ENCODE measurements around the gene FAM110C. TPM values are rescaled to one million over a fixed set of nuclear protein-coding genes. Genes with fewer than 3 reads are reported as not detected.

The FAM110C gene
- total and polyA plus RNA-seq, 9 of the 15 experiments (the other 6 are each of a cell fraction or from before 2014, with no cell fraction given) = not detected

DNA sequence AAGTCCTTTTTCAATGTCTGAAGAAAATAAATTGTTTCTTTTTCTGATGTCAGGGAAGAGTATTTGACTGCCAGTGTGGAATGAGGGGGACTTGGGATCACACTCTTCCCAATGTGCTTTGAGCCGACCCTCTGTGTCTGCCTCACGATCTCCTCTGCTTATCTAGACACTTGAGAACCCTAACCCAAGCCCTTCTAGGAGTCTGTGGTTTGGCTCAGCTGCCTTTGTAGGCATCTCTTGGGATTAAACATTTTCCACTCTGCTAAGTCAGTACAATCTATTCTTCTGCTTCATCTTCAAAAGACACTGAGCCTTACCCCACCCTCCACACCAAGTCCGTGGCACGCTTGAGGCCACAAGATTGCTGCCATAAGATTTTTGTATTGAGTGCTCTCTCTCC is 19.4 kb downstream of the FAM110C start:
- H3K4me1 ChIP-seq (replicated peaks in 1 of 2; ENCODE audit: control insufficient read depth in 2 of 2, insufficient read depth in 2 of 2, low read length in 2 of 2) = no peaks in the 10 kb centered on the region
- no peaks in the 10 kb centered on the region for H3K9me1 ChIP-seq (ENCODE audit: control insufficient read depth, insufficient read depth, low read length)
- CTCF ChIA-PET (ENCODE audit: low intra/inter-chr PET ratio) = no interaction called here
- TF ChIP-seq, protein P1, sequence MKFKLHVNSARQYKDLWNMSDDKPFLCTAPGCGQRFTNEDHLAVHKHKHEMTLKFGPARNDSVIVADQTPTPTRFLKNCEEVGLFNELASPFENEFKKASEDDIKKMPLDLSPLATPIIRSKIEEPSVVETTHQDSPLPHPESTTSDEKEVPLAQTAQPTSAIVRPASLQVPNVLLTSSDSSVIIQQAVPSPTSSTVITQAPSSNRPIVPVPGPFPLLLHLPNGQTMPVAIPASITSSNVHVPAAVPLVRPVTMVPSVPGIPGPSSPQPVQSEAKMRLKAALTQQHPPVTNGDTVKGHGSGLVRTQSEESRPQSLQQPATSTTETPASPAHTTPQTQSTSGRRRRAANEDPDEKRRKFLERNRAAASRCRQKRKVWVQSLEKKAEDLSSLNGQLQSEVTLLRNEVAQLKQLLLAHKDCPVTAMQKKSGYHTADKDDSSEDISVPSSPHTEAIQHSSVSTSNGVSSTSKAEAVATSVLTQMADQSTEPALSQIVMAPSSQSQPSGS (CRISPR knock-in tag; IDR thresholded peaks at IDR 0.05) = no peak
- TF ChIP-seq, protein P2, sequence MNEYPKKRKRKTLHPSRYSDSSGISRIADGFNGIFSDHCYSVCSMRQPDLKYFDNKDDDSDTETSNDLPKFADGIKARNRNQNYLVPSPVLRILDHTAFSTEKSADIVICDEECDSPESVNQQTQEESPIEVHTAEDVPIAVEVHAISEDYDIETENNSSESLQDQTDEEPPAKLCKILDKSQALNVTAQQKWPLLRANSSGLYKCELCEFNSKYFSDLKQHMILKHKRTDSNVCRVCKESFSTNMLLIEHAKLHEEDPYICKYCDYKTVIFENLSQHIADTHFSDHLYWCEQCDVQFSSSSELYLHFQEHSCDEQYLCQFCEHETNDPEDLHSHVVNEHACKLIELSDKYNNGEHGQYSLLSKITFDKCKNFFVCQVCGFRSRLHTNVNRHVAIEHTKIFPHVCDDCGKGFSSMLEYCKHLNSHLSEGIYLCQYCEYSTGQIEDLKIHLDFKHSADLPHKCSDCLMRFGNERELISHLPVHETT (CRISPR knock-in tag; conservative IDR thresholded peaks at IDR 0.05 in 1 of 2, IDR thresholded peaks at IDR 0.05 in 1 of 2) = no peak
- TF ChIP-seq ZNF431 (CRISPR knock-in tag; IDR thresholded peaks at IDR 0.05) = no peak
- no peak for TF ChIP-seq ZNF165 (CRISPR knock-in tag; IDR thresholded peaks at IDR 0.05; ENCODE audit: borderline replicate concordance)
- TF ChIP-seq NR2F6 (CRISPR knock-in tag; IDR thresholded peaks at IDR 0.05) = no peak
- TF ChIP-seq, protein P3, sequence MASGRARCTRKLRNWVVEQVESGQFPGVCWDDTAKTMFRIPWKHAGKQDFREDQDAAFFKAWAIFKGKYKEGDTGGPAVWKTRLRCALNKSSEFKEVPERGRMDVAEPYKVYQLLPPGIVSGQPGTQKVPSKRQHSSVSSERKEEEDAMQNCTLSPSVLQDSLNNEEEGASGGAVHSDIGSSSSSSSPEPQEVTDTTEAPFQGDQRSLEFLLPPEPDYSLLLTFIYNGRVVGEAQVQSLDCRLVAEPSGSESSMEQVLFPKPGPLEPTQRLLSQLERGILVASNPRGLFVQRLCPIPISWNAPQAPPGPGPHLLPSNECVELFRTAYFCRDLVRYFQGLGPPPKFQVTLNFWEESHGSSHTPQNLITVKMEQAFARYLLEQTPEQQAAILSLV (tag; IDR thresholded peaks at IDR 0.05) = no peak
- TF ChIP-seq, protein P4, sequence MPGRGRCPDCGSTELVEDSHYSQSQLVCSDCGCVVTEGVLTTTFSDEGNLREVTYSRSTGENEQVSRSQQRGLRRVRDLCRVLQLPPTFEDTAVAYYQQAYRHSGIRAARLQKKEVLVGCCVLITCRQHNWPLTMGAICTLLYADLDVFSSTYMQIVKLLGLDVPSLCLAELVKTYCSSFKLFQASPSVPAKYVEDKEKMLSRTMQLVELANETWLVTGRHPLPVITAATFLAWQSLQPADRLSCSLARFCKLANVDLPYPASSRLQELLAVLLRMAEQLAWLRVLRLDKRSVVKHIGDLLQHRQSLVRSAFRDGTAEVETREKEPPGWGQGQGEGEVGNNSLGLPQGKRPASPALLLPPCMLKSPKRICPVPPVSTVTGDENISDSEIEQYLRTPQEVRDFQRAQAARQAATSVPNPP (IDR thresholded peaks at IDR 0.05; ENCODE audit: borderline replicate concordance, insufficient read depth, insufficient read length) = no peak
- no peak for TF ChIP-seq MCM5 (IDR thresholded peaks at IDR 0.05; ENCODE audit: low read depth)
- TF ChIP-seq ZSCAN29 (IDR thresholded peaks at IDR 0.05) = no peak
- TF ChIP-seq SMAD1 (IDR thresholded peaks at IDR 0.05; ENCODE audit: low read depth, low read length, partially characterized antibody) = no peak
- no peak for TF ChIP-seq ZNF311 (CRISPR knock-in tag; IDR thresholded peaks at IDR 0.05)
- TF ChIP-seq ATF1 (CRISPR knock-in tag; IDR thresholded peaks at IDR 0.05) = no peak
- no peak for TF ChIP-seq ATF1 (tag; IDR thresholded peaks at IDR 0.05)
- no peak for TF ChIP-seq FOXA3 (CRISPR knock-in tag; conservative IDR thresholded peaks at IDR 0.05 in 1 of 2, IDR thresholded peaks at IDR 0.05 in 1 of 2)
- no peak for TF ChIP-seq ZBTB1 (CRISPR knock-in tag; IDR thresholded peaks at IDR 0.05; ENCODE audit: borderline replicate concordance, low read depth)
- TF ChIP-seq ZNF764 (CRISPR knock-in tag; IDR thresholded peaks at IDR 0.05; ENCODE audit: low read depth) = no peak
- TF ChIP-seq KAT8 (IDR thresholded peaks at IDR 0.05; ENCODE audit: low read depth) = no peak
- TF ChIP-seq POLR2B (IDR thresholded peaks at IDR 0.05; ENCODE audit: low read depth, partially characterized antibody) = no peak
- no peak for TF ChIP-seq ZNF644 (tag; IDR thresholded peaks at IDR 0.05; ENCODE audit: low read depth)
- in situ Hi-C loops (cut with MboI) = no loop called here
- H3K27ac ChIP-seq (ENCODE audit: extremely low read depth, low read depth, low read length) = no peak overlapping the region
- H3K36me3 ChIP-seq (ENCODE audit: control insufficient read depth, insufficient read depth, low read length) = no peaks in the 10 kb centered on the region
- 0% methylated on average over 3 of the region's 4 CpGs for WGBS (ENCODE audit: insufficient coverage, low coverage, missing lambda C conversion rate)
- no peaks in the 10 kb centered on the region for H3K27me3 ChIP-seq (ENCODE audit: control insufficient read depth in 2 of 2, insufficient read depth in 2 of 2, low read length in 2 of 2)
- H4K20me1 ChIP-seq (replicated peaks; ENCODE audit: control insufficient read depth, insufficient read depth, low read length) = no peaks in the 10 kb centered on the region
- ATAC-seq (no peak), FAIRE-seq (no peak), DNase-seq (ENCODE audit: extremely low read depth in 1 of 4, low spot score in 3 of 4) (no peak)
- H3K9ac ChIP-seq (ENCODE audit: insufficient read depth in 1 of 2, low read depth in 2 of 2, low read length in 2 of 2) = no peak overlapping the region
- POLR2A ChIA-PET = no interaction called here
- no peaks in the 10 kb centered on the region for H3K79me2 ChIP-seq (ENCODE audit: control insufficient read depth, insufficient read depth, low read length)
- H3K9me3 ChIP-seq (replicated peaks; ENCODE audit: control insufficient read depth, insufficient read depth, low read depth, low read length) = no peaks in the 10 kb centered on the region
- intact Hi-C loops (cut with micrococcal nuclease) = no loop called here
- no peak overlapping the region for H3K4me3 ChIP-seq
- no peak overlapping the region for H2AFZ ChIP-seq (ENCODE audit: low read depth, low read length)
- BruUV-seq (replicated peaks) = no TSS peak
- no peak overlapping the region for H3K4me2 ChIP-seq (ENCODE audit: insufficient read depth, low read length)

All from K562 (cell line).